Umbilical cord (tissue), 2 donors: ENCODE measurements around the gene KCTD5. TPM values are rescaled to one million over a fixed set of nuclear protein-coding genes. Genes with fewer than 3 reads are reported as not detected.
"Not testable (repeated sequence)": the region's sequence is repeated elsewhere in the genome, so short reads cannot be mapped to it uniquely, and the experiment has no call there.

ENCODE experiments used
- DNase-seq: peaks from one replicate; pipeline ENCODE4 v3.0.0-alpha.2; 2015; ENCODE audit warnings: low spot score
- total RNA-seq: library from RNA; depleted of rRNA; stranded (reverse); fragments of >200 nt; gene quantifications from one replicate; pipeline ENCODE4 v1.2.3, GENCODE V29; 2014; ENCODE audit warnings: low replicate concordance; ENCODE audit not compliant: insufficient read depth

The KCTD5 gene
- total RNA-seq, 1 donor from 2014 or later: 9.6 TPM

GRCh38 chr16:2696601-2697250 is 14.4 kb downstream of the KCTD5 start:
- DNase-seq: not testable (repeated sequence)

- no peak for DNase-seq
Observed at GRCh38 chr16:2697401-2697948, 15.2 kb downstream of the KCTD5 start.

DNA sequence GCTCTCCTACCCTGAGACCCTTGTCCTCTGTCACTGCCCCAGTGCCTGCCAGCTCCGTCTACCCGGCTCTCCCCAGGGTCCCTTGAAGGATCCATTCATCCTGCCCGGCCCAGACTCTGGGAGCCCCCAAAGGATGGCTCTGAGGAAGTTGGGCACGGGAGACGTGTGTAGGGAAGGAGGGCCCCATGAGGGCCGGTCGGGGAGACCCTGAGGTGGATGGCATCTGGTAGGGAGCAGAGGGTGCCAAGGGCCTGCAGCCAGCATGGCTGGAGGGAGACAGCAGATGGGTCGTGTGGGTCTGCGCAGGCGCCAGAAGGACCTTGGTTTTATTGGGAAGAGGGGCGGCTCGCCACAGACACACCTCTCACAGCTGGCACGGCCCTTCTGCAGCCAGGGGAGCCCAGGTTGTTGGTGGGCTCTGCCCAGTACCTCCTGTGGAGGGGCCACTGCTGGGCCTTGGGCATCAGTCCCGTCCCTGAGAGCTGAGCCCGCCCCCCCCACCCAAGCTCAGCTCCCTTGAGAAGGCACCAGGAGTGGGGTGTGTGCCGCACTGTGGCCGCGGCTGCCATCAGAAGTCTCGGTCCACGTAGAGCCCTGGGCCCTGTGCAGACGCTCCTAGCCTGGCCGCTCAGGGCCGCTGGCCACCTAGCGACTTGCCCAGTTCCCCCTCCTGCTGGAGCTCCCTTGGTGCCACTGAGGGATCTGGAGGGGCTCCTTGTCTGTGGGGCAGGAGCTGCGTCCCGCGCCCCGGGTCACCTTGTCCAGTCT is 16.0 kb downstream of the KCTD5 start:
- DNase-seq: no peak

GRCh38 chr16:2698965-2699750 is 16.8 kb downstream of the KCTD5 start:
- DNase-seq: no peak

- no peak for DNase-seq
Observed at GRCh38 chr16:2699791-2700600, 17.7 kb downstream of the KCTD5 start.

- no peak for DNase-seq
Observed at GRCh38 chr16:2700786-2701185, 18.5 kb downstream of the KCTD5 start.

DNA sequence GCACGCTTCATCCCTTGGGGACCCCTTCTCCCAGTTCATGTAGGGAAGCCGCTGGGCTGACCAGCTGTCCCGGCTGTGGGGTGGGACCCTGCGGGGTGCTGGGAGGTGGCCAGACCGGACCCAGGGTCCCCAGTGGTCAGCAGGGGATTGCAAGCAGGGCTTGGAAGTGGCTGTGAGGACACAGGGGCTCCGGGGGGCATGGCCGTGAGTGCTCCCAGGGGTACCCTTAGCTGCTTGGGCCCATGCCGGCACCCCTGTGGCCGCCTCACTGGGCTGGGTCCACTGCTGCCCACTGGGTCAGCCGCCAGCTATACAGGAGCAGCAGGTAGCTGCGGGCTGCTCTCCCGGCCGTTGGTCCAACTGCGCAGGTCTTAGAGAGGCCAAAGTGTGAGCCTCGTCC is 18.9 kb downstream of the KCTD5 start:
- DNase-seq: no peak

GRCh38 chr16:2701713-2702437 is 19.6 kb downstream of the KCTD5 start:
- DNase-seq: no peak

DNA sequence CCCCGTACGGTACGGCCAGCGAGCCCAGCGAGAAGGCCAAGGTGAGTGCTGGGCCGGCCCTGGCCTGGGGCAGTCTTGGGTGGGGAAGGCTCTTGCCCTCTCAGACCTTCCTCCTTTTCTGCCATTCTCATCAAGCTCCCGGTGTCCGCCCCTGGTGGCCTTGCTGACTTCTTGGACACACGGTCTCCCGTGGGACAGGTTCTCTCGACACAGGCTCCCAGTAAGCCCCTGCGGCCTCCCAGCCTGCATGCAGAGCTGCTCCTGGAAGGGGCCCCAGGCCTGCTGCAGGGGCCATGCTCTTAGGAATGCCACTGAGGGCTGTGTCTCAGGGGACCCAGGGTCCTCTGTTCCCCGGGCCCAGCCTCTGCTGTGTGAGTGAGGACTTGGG is 20.1 kb downstream of the KCTD5 start:
- no peak for DNase-seq

GRCh38 chr16:2702871-2703745 is 20.8 kb downstream of the KCTD5 start:
- no peak for DNase-seq

GRCh38 chr16:2704166-2704982 is 22.1 kb downstream of the KCTD5 start:
- no peak for DNase-seq

GRCh38 chr16:2704983-2705275 is 22.6 kb downstream of the KCTD5 start:
- no peak for DNase-seq

DNA sequence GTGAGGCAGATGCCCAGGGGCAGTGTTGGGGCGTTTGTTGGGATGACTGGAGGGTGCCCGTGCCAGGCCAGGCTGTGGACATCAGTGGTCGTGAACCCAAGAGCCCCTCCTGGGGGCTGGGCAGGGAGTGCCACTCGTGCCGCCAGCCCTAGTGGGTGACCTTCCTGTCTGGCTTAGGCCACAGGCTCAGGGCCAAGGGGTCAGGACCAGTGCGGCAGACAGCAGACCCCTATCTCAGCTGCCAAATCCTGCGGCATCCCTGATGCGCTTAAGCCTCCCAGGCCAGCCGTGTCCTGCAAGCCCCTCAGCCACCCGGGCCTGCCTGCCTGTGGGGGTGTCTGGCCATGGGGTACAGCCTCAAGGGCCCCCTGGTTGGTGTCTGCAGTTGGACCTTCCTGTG is 23.0 kb downstream of the KCTD5 start:
- DNase-seq: no peak

DNA sequence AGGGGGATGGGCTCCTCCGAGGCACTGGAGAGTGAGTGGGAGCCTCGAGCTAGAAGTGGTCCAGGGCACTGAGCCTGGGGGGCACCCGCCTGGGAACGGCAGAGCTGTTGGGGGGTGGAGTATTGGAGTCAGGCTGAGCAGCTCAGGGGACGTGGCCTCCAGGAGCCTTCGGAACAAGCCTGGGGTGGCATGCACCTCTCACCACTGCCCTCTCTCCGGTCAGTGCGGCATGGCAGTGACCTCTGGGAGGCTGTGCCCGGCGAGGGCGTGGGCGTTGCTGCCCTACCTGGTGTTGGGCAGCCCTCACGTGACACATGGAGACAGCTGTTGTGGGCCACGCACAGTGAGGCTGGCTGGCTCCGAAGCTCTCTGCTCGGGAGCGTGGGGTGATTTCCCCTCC is 23.8 kb downstream of the KCTD5 start:
- DNase-seq: no peak

DNA sequence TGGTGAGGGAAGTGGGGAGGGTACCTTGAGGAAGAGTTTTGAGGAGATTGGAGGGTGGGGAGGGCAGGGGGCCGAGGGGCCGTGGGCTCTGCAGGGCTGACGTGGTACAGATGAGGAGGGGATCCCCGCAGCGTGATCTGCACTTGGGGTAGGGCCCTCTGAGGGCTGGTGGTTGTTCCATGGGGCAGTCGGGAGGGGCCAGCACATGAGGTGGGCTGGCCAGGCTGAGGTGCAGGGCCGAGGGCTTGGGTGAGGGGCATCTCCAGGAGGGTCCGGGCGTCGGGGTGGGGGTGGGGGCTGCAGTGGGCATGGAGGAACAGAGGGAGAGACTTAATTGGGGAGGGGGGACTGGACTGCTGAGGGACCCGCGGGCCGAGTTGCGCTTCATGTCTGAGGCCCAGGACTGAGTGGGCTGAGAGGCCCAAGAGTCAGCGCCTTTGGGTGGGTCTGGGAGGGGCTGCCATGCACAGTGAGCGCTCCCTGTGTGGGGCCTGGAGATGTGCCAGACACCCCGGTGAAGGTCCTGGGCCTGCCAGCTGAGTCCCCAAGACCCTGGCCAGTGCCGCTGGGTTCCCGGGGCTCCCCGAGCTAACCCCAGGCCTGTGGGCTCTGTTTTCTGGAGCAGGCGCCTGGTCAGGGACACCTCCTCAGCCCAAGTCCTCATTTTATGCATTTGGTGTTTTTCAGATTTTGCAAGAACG is 24.4 kb downstream of the KCTD5 start:
- DNase-seq: no peak

GRCh38 chr16:2707368-2708289 is 25.3 kb downstream of the KCTD5 start:
- DNase-seq: no peak

DNA sequence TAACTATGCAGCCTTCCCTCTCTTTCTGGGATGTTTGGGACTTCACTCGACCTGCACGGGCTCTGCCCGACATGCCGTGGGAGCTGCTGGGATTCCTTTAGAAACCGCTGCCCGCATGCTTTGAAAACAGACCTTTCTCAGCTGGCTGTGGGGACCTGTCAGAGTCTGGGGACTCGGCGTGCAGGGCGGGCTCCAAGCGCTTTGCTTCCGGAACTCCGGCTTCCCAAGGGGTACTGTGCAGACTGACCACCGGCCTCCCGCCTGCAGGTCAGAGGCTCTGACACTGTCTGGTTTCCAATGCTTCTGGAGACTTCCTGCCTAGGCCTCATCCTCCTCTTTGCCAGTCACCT is 25.9 kb downstream of the KCTD5 start:
- no peak for DNase-seq
